ENCODE results near the gene ALS2CL.
"Not testable (repeated sequence)": the region's sequence is repeated elsewhere in the genome, so short reads cannot be mapped to it uniquely, and the experiment has no call there.

Gene ALS2CL, protein sequence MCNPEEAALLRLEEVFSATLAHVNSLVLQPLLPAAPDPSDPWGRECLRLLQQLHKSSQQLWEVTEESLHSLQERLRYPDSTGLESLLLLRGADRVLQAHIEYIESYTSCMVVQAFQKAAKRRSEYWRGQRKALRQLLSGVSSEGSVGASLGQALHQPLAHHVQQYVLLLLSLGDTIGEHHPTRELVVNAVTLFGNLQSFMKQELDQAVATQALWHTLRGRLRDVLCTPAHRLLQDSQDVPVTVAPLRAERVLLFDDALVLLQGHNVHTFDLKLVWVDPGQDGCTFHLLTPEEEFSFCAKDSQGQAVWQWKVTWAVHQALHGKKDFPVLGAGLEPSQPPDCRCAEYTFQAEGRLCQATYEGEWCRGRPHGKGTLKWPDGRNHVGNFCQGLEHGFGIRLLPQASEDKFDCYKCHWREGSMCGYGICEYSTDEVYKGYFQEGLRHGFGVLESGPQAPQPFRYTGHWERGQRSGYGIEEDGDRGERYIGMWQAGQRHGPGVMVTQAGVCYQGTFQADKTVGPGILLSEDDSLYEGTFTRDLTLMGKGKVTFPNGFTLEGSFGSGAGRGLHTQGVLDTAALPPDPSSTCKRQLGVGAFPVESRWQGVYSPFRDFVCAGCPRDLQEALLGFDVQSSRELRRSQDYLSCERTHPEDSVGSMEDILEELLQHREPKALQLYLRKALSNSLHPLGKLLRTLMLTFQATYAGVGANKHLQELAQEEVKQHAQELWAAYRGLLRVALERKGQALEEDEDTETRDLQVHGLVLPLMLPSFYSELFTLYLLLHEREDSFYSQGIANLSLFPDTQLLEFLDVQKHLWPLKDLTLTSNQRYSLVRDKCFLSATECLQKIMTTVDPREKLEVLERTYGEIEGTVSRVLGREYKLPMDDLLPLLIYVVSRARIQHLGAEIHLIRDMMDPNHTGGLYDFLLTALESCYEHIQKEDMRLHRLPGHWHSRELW

DNA sequence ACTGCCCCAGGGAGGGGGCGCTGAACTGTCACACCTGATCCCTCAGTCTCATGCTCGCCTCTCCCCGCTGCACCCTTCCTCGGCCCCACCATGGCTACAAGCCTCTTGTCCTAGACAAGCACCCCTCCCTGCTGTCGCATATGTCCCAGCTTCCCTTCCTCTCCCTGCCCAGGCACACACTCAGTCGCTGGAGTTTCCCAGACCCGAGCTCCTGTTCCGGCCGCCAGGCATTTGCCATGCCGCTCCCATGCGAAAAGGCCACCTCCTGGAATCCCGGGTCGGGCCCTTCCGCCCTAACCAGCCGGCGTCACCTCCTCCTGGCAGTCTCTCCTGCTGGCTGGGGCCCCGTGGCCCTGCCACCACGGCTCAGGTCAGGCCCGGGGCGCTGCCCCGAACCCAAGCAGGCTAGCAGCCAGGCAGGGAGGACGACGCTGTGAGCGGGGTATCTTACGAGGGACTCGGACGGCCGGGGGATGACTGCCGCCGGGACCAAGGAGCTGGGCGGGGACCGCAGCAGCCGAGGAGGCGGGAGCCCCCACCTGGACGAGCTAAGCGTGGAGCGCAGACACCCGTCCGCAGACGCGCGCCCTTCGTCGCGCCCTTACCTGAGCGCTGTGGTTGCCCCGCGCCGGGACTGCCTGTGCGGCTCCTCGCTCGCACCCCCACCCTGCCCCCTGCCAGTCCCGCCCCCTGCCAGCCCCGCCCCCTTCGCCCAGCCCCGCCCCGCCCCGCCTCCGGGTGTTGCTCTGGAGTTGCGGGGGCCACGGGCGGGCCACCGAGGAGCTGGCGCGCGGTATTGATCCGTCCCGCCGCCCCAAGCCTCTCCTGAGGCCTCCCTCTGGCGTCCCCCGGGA lies at the start of gene ALS2CL:
TSS of gene ALS2CL (minus strand) at position 642 of the 854 bp plus-strand sequence. CDS start 4,239 bp downstream, outside the sequence.
- peak; percentile 76 for DNase-seq (ENCODE audit: low spot score)

DNA sequence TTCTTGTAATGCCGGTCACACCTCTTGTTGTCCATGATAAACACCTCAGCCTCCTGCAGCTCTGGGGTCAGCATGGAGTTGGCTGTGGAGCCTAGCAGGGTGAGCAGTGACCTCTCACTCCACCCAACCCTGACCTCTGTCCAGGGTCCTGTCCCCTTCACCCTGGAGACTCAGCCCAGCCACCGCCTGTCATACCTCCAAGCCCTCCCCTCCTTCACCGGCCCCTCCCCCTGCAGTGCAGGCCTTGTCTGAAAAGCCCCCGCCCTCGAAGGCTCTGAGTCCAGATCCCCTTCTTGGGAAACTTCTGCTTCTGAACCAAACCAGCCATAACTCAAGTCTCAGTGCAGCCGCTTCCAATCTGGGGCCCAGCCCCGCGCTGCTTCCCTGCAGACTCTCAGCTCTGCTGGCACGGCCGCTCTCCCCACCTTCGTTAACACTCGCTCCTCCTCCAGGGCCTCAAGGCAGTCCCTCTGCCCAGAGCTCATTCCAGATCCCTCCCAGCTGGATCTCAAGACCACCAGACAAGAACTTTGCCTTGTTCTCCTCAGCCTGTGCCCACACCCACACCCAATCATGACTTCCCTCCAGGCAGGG lies 49.6 kb upstream of the ALS2CL start:
- DNase-seq (ENCODE audit: low spot score): no peak

DNA sequence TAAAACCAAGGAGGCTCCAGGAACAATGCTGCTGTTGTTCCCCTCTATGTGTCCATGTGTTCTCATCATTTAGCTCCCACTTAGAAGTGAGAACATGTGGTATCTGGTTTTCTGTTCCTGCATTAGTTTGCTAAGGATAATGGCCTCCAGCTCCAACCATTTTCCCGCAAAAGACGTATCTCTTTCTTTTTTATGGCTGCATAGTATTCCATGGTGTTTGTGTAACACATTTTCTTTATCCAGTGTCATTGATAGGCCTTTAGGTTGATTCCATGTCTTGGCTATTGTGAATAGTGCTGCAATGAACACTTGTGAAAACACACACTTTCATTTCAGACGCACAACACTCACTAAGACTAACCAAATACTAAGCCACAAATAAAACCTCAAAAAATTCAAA lies 46.1 kb upstream of the ALS2CL start:
- DNase-seq (ENCODE audit: low spot score): not testable (repeated sequence)

DNA sequence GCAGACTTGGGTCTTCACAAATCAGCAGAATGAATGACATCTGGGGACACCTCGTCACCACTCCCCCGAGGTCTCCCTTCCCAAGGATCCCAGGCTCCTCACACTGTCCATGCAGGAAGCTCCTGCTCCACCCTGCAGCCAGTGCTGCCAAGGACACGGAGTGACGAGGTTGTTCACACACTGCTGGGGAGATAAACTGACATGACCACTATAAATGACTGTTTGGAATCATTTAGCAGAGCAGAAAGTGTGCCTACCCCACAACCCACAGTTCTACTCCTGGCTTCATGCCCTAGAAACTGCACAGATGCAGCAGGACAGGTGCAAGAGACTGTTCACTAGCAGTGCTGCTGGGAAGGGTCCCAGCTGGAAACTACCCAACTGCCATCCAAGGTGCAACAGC lies 43.9 kb upstream of the ALS2CL start:
- no peak for DNase-seq (ENCODE audit: low spot score)

DNA sequence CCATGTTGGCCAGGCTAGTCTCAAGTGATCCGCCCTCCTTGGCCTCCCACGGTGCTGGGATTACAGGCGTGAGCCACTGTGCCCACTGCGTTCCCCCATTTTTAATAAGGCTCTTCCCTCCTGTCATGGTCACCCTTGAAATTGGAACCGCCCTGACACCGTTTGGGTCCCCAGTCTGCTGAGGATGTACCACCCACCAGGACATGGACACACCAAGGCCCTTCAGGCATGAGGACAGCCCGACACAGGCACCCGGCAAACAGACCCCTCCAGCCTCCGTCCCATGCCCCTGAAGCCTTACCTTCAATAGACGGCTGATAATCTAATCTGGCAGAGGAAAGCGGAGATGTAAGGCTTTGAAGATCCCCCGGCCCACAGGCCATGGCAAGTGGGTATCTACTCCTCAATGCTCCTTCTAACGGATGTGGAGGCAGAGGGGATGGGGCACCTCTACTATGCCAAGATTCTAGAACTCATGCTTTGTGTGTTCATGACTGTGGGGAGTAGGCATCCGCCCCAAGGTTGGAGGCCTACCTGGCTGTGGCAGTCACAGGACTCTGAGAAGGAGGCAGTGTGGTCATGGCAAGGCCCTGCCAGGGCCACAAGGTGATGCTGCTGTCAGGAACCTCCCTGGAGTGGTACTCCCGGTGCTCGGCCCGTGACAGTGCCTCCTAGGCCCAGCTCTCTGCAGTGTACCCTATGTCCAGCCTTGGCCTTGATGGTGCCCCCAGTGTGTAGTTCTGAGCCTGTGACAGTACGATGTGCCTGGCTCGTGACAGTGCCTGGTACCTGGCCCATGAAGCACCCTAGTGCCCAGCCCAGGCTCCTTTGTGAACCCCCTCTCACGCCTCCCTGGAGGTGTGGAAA lies 42.8 kb upstream of the ALS2CL start:
- DNase-seq (ENCODE audit: low spot score): no peak

DNA sequence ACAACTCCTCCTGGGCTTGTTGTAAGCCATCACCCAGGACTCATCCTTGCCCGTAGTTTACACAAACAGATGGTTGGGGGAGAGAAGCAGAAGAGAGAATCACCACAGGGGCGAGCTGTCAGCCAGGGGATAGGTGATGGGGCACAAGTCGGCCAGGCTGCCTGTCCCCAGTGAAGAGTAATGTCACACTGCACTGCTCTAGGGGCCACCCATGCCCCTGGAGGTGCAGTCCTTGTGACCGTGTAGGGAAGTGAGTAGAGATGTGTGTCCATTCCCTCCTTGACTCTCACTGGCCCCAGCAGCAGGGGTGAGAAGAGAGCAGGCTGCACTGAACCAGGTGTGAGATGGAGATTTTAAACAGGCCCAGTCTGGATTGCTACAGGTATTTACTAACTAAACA lies 41.3 kb upstream of the ALS2CL start:
- DNase-seq (ENCODE audit: low spot score): no peak

DNA sequence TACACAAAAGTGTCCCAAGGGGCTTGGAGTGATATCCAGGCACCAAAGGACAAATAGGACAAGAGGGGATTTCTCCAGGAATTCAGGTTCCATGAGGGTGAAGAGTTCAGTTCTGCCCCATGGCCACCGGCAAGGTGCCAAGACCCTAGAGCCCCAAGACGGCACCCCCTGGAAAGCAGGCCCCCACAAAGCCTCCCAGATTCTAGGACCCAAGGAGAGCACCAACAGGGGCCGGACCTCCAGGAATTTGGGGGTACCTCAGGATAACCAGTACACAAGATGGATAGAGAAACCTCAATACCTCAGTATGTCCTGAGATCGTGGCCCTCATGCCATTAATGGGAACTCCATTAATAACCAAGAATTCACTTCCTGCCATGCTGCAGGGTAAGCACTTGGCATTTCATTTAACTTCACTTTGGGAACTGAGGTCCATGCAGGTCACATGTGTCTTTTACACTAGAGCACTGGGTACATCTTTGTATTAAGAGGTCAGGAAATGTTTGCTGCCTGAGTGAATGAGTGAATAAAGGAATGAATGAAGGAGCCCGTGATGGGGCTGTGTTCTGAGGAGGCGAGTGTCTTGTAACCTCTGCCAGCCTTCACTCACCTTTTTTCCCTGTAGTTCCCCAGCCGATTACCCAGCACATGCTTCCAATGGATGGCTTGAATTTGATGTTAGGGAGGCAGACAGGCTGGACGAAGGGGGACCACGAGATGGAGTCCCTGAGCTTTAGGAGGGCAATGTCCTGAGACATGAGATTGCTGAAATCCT lies 39.7 kb upstream of the ALS2CL start:
- no peak for DNase-seq (ENCODE audit: low spot score)

- no peak for DNase-seq (ENCODE audit: low spot score)
Observed at GRCh38 chr3:46731795-46732194, 38.3 kb upstream of the ALS2CL start.

- DNase-seq (ENCODE audit: low spot score): no peak
Observed at GRCh38 chr3:46730819-46731218, 37.3 kb upstream of the ALS2CL start.

DNA sequence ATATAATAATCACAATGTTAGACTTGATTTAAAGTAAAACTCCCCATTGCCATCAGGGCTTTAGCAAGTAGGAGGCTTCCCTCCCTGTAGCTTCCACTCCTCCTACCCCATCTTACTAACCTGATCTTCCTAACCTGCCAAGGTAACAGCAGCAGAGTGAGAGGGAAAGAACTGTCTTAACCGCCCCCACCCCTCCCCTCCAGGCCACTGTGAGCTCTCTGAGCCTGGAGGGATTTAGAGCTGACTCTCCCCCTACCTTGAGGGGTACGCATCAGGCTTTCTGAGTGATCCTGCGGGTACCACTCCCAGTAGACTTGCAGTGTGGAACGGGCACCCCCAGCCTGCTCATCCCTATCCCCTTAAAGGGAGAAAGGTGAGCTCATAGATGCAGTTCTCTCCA lies 35.6 kb upstream of the ALS2CL start:
- DNase-seq (ENCODE audit: low spot score): no peak

- no peak for DNase-seq (ENCODE audit: low spot score)
Observed at GRCh38 chr3:46725621-46726314, 32.3 kb upstream of the ALS2CL start.

DNA sequence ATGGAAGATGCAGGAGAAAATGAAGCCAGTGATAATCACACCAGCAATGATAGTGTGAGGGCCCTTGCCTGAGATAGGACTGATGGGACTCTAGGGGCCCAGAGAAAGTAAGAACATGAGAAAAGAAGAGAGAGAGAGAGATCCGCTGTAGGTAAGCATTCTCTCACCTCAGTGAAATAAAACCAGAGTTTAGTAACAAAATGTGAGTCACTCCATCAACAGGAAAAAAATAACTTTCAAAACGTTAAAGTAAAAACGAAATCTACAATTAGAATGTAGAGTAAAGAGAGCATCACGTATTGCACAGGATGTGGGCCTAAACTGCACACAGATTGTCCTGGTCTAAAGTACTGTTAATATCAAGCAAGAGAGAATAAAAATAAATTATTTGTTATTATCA lies 30.9 kb upstream of the ALS2CL start:
- DNase-seq (ENCODE audit: low spot score): no peak

- DNase-seq (ENCODE audit: low spot score): no peak
Observed at GRCh38 chr3:46722443-46722842, 29.0 kb upstream of the ALS2CL start.

DNA sequence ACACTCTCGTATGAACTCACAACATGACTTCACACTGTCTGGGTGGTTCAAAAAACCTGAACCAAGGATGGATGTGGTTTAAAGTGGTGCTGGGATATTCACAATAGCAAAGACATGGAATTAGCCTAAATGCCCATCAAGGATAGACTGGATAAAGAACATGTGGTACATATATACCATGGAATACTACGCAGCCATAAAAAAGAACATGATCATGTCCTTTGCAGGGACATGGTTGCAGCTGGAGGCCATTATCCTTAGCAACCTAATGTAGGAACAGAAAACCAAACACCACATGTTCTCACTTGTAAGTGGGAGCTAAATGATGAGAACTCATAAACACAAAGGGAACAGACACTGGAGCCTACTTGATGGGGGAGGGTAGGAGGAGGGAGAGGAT lies 27.5 kb upstream of the ALS2CL start:
- DNase-seq (ENCODE audit: low spot score): no peak

- no peak for DNase-seq (ENCODE audit: low spot score)
Observed at GRCh38 chr3:46719735-46720271, 26.3 kb upstream of the ALS2CL start.

GRCh38 chr3:46719044-46719565 lies 25.6 kb upstream of the ALS2CL start:
- DNase-seq (ENCODE audit: low spot score): no peak

DNA sequence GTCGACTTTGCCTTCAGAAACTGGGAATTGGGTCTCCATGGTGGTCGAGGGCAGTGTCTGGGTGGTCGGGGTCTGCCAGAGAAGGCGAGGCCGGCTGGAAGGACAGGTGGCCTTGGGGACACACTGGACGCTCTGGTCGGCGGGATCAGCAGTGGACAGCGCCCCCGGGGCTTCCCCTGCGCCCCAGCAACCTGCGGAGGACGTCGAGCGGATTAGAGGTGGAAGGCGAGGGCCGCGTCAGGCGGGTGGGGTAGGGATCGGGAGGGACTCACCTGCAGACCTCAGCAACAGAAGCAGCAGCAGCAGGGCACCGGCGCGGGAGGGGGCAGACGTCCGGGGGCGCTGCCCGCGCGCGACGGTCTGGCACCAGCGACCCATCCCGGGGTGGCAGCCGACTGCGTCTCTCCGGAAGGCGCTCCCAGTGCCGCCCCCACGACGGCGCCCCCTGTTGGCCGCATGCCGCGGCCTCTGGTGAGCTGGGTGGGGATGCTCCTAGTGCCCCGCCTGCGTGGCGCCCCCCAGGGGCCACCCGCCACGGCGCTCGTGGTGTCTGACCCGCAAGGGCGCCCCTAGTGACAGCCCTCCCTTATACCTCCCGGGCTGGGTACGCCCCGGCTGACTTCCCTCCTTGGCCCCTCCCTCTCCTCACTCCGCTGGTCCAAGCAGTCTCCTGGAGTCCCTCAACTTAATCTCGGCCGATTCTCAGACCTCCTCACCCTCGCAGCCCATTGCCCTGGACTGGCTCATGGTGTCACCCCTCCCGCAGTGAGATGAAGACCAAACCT lies 24.2 kb upstream of the ALS2CL start, which contains the start of gene PRSS50:
TSS of gene PRSS50 (minus strand) at position 423 of the 785 bp plus-strand sequence. CDS start at position 378, 45 bp downstream.
- DNase-seq (ENCODE audit: low spot score): no peak
